ENCODE measurements around the gene NIN.
A peak's percentile ranks its signal among the peaks of the same experiment; 100 is the strongest.

The NIN gene

DNA sequence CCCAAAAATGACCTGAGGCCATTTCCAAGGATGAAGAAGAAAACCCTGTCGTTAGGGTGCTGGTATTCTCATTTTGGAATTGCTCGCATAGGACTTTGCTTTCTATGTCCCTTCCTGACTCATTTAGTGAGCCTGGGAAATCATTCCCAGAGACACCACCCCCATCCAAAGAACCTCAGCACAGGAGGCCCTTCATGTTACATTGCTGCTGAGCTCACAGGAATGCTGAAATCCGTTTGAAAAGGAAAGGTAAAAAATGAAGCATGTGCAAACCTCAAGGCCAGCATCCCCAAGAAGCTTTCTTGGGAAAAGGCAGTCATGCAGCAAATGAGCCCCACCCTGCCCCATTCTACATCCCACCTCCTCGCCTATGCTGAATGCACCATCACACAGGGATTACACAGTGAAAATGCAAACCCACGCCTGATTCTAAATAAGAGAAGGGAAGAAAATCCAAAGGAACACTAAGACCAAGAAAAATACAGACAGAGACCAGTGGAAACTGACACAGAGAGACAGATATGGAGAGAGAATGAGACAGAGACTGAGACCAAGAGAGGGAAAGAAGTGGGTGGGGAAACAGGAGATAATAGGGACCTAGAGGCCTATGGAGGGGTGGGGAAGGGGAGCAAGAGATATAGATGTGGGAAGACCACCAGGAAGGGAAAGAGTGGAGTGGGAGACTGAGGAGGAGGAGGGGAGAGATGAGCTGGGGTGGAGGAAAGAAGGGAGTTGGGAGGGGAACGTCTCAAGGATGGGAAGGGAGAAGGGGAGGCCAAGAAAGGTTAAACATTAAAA, 33.5 kb downstream of the NIN start:
- DNase-seq = no peak
- no peak for TF ChIP-seq POLR2A (IDR thresholded peaks at IDR 0.05; ENCODE audit: low read length)
- TF ChIP-seq GATA1 (IDR thresholded peaks at IDR 0.05; ENCODE audit: low read depth, low read length) = no peak

DNA sequence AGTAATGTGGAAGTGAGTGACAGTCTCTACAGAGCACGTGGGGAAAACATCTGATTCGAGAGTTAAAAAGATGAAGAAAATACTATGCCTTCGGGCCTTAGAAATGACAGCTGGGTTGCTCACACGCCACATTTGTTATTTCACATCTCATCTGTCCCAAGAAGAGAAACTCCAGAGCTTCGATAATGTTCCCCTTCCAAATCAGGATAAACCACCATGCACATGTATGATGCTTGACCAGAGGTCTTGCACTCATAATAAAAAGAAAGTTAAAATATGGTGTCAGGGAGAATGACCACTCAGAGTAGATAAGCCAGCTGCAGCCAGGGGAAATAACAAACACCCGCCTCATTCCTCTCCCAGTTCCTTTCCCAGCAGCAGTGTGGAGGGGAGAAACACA, 34.6 kb downstream of the NIN start:
- DNase-seq = no peak
- no peak for TF ChIP-seq POLR2A (IDR thresholded peaks at IDR 0.05; ENCODE audit: low read length)
- no peak for TF ChIP-seq GATA1 (IDR thresholded peaks at IDR 0.05; ENCODE audit: low read depth, low read length)

DNA sequence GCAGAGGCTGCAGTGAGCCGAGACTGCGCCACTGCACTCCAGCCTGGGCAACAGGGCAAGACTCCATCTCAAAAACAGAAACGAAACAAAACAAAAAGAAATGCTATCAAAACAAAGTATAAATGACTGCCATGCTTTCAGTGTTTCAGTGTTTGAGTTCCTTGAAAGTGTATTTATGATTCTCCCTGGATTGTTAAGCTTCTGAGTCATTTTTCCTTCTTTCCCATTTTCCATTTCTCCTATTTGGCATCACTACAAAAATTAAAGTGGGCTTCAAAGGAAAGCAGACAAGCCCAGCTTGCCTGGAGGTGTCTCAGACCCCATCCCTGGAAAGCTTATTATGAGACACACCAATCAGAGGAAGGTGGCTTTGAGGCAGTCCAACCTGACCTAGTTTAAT, 35.1 kb downstream of the NIN start:
- no peak for DNase-seq
- TF ChIP-seq GATA1 (IDR thresholded peaks at IDR 0.05; ENCODE audit: low read depth, low read length) (no peak), POLR2A (IDR thresholded peaks at IDR 0.05; ENCODE audit: low read length) (no peak)

DNA sequence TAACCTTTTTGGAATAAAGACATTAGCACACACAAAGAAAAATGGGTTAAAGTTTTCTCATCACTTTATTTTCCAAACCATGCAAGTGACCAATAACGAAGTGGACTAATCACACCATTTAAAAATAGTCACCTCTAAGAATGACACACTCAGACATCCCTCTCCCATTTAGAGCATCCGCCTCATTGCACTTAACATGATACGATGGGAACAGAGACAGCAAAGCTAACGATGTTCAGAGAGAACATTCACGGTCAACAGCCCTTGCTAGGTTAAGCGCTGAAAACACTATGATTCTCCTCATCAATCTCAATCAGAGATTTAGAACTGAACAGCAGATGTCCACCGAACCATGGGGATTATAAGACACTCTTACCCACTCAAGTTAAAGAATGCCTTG, 35.8 kb downstream of the NIN start:
- no peak for TF ChIP-seq GATA1 (IDR thresholded peaks at IDR 0.05; ENCODE audit: low read depth, low read length)
- no peak for TF ChIP-seq POLR2A (IDR thresholded peaks at IDR 0.05; ENCODE audit: low read length)
- no peak for DNase-seq

DNA sequence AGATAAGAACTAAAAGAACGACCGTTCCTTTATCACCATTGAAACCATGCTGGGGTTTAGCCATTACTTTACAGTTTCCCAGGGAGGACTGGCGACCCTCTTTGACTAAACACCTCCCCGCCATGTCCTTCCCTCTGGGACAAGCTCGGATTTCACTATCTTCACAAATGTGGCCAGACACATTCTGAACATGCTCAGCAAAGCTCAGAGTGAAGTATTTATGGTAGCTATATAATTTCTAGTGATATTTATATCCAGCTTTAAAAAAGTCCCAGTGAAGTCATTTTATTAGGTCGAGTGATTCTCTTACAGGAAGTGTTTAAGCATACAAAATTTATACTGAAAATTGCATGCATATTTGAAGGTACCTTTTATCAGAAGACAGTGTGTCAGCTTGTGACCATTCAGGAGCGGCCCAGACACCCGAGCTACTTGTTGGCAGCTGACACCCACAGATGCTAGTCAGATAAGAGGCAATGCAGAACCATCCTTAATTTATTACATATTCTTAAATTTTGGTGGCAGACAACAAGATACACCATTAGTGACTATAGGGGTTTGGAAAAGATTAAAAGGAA, 36.8 kb downstream of the NIN start:
- no peak for TF ChIP-seq GATA1 (IDR thresholded peaks at IDR 0.05; ENCODE audit: low read depth, low read length)
- TF ChIP-seq POLR2A (IDR thresholded peaks at IDR 0.05; ENCODE audit: low read length) = no peak
- DNase-seq = peak; percentile 34 to 57

DNA sequence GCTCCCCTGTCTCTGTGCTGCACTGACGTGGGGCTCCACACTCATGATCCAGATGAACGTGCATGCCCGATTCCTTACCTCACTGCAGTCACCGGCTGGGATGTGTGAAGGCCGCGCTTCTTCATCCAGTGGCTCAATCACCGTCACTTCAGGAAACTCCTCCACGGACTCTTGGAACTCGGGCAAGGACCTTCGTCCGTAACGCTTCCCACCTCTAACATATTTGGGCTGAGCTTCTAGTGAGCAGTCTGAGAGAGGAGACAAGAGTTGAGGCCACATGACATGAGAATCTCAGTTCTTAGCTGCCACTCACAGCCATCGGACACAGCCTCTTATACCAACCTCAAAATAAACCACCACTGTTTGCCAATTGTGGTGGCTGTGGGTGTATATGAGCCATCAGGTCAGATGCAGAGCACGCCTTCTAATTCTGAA, 38.3 kb downstream of the NIN start:
- DNase-seq = no peak
- no peak for TF ChIP-seq GATA1 (IDR thresholded peaks at IDR 0.05; ENCODE audit: low read depth, low read length)
- no peak for TF ChIP-seq POLR2A (IDR thresholded peaks at IDR 0.05; ENCODE audit: low read length)

DNA sequence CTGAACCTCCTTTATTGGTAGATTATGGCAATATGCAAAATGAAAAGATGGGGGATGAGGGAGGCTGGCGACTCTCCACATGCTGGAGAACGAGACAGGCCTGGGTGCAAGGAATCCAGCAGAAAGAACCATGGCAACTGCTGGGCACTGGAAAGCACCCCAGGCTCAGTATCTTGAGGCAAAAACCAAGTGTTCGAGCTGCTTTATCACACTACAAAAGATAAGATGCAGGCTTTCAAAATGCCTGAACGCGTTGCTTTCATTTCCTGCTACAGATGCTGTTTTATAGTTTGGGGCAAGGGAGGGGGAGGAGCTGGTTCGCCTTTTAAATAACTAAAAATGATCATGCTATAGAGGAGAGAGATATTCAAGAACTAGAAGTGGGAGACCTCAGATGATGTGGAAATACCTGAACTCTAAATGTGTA, 38.9 kb downstream of the NIN start:
- DNase-seq = peak in 1 of 2 experiments; percentile 16
- TF ChIP-seq GATA1 (IDR thresholded peaks at IDR 0.05; ENCODE audit: low read depth, low read length) (no peak), POLR2A (IDR thresholded peaks at IDR 0.05; ENCODE audit: low read length) (no peak)

DNA sequence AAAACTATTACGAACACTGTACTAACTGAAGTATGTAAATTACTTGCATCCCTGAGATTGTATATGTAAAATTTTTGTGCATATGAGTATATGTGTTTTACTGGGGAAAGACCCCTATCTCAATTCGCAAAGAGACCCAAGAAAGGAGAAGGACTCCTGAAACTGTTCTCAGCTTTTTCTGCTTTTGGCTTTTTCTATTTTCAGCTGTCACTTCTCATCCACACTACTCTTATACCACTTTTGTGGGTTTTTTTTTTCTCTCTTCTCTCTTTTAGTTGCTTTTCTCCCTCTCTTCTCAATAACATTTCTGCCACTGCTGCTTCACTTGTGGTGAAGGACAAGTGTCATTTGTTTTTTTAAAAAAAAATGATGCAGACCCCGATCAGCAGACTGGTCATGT, 39.8 kb downstream of the NIN start:
- DNase-seq = no peak
- TF ChIP-seq GATA1 (IDR thresholded peaks at IDR 0.05; ENCODE audit: low read depth, low read length) (no peak), POLR2A (IDR thresholded peaks at IDR 0.05; ENCODE audit: low read length) (no peak)

DNA sequence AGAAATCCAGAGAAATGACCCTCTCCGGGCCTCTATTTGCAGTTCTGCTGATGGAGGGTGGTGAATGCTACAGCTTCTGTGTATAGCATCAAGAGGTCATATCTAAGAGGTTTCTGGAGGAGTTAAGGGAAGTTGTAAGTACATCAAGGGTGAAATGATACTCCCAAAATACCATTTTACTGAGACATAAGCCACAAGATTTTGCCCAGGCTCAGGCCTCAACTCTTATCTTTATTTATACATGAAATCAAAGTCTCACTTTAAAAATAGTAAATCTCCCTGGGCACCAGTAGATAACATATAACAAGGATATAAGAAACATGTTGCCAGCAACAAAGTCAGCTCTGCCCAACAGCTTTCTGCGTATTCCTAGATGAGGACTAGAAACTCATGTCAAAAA, 40.4 kb downstream of the NIN start:
- DNase-seq = no peak
- TF ChIP-seq POLR2A (IDR thresholded peaks at IDR 0.05; ENCODE audit: low read length) (no peak), GATA1 (IDR thresholded peaks at IDR 0.05; ENCODE audit: low read depth, low read length) (no peak)

DNA sequence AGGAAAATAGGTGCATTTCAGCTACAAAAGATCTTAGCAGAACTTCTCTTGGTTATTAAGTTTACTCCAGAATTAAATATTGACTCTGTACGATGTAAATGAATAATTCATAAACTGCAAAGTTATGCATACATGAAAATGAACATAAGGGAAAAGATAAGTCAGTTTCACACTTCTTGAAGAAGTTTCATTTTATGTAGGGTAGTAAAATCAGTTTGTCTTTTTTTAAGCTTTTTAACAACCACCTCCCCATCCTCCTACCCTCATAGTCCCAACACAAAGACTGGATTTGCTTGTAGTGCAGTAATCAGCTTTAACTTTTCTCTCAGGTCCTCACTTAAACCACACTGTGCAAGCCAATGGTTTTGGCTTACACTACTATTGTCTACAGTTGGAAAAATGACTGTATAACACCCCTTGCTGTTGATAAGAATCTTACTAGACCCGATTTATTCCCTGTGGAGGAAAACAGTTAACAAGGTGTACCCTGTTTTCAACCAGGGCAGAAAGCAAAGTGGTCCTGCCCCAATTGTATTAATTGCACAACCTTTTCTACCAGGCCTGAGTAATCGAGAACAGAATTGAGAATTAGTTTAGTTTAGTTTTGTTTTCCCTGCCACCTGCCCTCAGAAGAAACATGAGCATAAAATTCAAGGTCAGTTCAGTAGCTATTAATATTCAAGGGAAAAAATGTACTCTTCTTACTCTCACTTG, 44.1 kb downstream of the NIN start:
- TF ChIP-seq GATA1 (IDR thresholded peaks at IDR 0.05; ENCODE audit: low read depth, low read length) (no peak), POLR2A (IDR thresholded peaks at IDR 0.05; ENCODE audit: low read length) (no peak)
- no peak for DNase-seq

DNA sequence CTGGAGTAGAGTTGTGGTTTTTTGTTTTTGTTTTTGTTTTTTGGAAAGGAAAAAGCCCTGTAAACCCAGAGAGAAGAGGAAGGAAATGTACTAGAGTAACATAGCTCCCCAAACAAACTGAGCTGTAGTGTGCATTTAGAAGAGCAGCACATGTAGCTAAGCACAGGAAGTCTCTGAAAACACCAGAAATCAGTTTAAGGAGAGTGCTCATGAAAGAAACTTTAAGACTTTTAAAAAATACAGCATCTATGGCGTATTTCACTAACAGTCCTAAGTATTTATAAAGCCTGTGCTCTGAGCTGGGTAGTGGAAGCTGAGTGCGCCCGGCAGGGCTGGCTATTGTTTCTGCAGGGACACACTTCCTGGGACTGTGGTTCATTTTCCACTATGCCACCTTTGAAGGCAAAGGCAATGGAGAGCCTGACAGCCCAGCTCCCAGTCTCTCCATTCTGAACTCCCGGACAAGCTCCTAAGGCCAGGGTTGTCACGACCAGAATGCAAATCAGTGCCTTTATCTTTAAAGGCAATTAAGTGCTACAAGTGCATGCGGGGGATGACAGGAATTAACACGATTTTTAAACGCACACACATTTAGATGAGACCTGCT, 45.4 kb downstream of the NIN start:
- TF ChIP-seq GATA1 (IDR thresholded peaks at IDR 0.05; ENCODE audit: low read depth, low read length) (no peak), POLR2A (IDR thresholded peaks at IDR 0.05; ENCODE audit: low read length) (no peak)

DNA sequence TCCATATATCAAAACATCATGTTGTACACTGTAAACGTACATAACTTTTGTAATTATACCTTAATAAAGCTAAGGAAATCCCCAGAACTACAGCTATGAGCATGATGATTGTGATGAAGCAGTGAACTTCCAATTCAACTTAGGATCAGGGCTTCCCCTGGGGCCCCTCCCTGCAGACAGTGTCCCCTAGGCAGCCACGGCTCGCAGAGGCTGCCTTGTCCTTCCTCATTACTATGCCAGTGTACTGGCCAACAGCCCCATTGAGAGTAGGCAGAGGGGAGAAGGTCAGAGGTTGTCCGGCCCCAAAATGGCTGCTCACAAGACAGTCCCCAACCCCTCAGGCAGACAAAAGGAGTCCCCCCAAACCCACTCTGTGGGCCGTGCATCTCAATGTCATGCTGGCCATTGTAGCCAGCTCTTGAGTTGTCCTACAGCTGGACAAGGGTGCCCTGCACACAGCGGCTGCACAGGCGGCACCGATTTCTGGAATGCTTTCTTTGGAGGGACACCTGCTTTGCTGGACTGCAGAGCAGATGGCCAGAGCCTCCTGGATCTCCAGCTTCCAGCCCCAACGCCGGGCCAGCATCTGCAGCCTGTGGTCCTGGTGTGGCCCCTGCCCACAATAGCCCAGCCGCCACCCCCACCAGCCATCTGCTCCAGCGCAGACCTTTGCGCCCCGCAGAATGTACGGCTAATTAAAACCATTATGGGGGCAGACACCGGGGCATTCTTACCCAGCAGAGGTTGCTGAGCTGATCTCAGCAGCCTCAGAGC, 46.1 kb downstream of the NIN start:
- DNase-seq = no peak
- no peak for TF ChIP-seq GATA1 (IDR thresholded peaks at IDR 0.05; ENCODE audit: low read depth, low read length)

More for the DNA sequence above, 45.4 kb downstream of the NIN start:
- DNase-seq = no peak

DNA sequence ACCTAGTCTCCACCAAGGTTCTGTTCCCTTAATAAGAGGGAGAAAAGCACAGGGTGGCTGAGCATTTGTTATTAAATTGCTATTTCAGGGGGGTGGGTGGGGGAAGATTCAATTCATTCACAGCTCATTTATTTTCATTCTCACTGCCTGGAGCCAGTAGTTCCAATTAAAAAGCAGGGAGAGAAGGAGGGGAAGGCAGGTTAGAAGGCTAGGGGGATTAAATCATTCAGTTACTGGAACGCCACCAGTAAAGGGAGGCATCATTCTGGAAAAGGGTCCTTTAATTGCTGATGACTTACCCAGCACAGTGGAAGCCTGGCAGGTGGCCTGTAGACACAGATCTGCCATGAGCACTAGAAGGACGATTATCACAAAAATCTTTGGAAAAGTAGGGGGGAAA, 47.4 kb downstream of the NIN start:
- no peak for TF ChIP-seq POLR2A (IDR thresholded peaks at IDR 0.05; ENCODE audit: low read length)
- TF ChIP-seq GATA1 (IDR thresholded peaks at IDR 0.05; ENCODE audit: low read depth, low read length) = no peak
- no peak for DNase-seq

Data from erythroblast (primary cell).